NT2/D1 (cell line): ENCODE results near the gene B4GALT5.

Source experiments
- DNase-seq: peaks from one replicate; pipeline ENCODE4 v3.0.0-alpha.2; 2011; ENCODE audit warnings: low read depth, low spot score
- H3K27me3 ChIP-seq: 2 replicates; pipeline ENCODE4 v1.6.0; 2011; ENCODE audit warnings: mild to moderate bottlenecking; ENCODE audit not compliant: insufficient read length, insufficient read depth
- H3K36me3 ChIP-seq: 2 replicates; pipeline ENCODE4 v1.6.1; 2011; ENCODE audit warnings: mild to moderate bottlenecking, low read length, mixed read lengths; ENCODE audit not compliant: insufficient read depth, insufficient read length
- H3K4me1 ChIP-seq: 2 replicates; pipeline ENCODE4 v1.5.1; 2011; ENCODE audit not compliant: insufficient read depth, insufficient read length
- H3K4me3 ChIP-seq: 2 replicates; pipeline ENCODE4 v1.5.1; 2011; ENCODE audit warnings: low read depth; ENCODE audit not compliant: insufficient read length
- H3K9ac ChIP-seq: 2 replicates; pipeline ENCODE4 v1.6.0; 2011; ENCODE audit warnings: low read depth; ENCODE audit not compliant: insufficient read length
- H3K9me3 ChIP-seq: 2 replicates; pipeline ENCODE4 v1.5.1; 2011; ENCODE audit warnings: mild to moderate bottlenecking, low read length; ENCODE audit not compliant: insufficient read depth
- SUZ12 ChIP-seq: IDR thresholded peaks from 2 replicates; pipeline ENCODE4 v1.6.1; 2011; ENCODE audit not compliant: insufficient read length, insufficient read depth; ENCODE audit errors: extremely low read depth
- YY1 ChIP-seq: IDR thresholded peaks from 2 replicates; pipeline ENCODE4 v1.6.1; 2011; ENCODE audit not compliant: insufficient read length, insufficient read depth
- ZNF274 ChIP-seq: IDR thresholded peaks from 2 replicates; pipeline ENCODE4 v1.6.1; 2011; ENCODE audit warnings: mild to moderate bottlenecking, low read depth, low read length

The B4GALT5 gene

DNA sequence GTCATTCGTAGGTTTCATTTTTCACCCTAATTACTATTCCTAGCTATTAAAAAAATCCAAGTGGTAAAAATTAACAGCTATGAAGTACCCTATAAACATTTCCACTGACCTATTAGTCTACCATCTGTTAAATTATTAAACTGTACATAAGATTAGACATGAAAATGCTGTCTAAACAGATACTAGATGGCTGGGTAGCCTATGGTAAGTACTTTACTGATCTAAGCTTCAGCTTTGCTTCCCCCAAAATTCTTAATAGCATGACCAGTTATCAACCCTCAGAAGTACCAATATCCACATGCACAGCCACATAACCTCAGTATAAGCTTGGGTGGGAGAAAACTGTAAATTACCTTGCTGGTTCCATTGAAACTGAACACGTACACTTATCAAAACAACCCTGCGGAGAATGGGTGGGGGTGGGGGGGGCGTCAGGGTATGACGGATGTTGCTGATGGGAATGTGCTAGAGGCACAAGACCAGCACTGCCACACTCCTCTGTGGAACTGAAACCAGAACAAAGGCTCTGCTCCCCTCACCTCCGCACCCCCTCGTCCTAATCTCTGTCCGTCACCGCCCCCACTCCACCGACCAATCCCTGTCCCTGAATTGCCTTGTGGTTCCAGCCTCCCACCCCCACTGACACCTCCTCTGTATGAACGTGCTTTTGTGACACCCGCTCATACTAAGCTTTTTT is 45.3 kb downstream of the B4GALT5 start:
- no peaks in the 10 kb centered on the region for H3K36me3 ChIP-seq
- H3K9me3 ChIP-seq: no peaks in the 10 kb centered on the region
- H3K9ac ChIP-seq: no peak overlapping the region
- no peak overlapping the region for H3K4me3 ChIP-seq
- TF ChIP-seq SUZ12 (no peak), YY1 (no peak), ZNF274 (no peak)
- DNase-seq: no peak
- H3K27me3 ChIP-seq: no peaks in the 10 kb centered on the region
- H3K4me1 ChIP-seq: peaks cover 3% of the 10 kb centered on the region

DNA sequence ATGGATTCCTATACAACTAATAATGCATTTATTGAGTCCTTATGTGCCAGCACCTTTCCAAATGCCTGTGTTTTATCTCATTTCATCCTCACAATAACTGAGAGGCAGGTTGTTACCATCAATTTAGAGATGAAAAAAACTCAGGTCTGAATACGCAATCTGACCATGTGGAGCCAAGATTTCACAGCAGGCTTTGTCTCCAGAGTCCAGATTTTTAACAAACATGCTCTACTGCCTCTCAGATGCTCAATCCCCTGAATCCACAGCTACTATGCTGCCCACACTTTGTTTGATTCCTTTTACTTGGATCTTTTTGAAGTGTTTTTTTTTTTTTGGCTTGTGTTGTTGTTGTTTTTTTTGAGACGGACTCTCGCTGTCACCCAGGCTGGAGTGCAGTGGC is 46.8 kb downstream of the B4GALT5 start:
- Histone ChIP-seq H3K9me3 (no peaks in the 10 kb centered on the region), H3K9ac (peak overlapping the region; percentile 21), H3K4me1 (peaks cover 3% of the 10 kb centered on the region), H3K27me3 (no peaks in the 10 kb centered on the region), H3K36me3 (no peaks in the 10 kb centered on the region), H3K4me3 (no peak overlapping the region)
- no peak for DNase-seq
- TF ChIP-seq YY1 (no peak), SUZ12 (no peak), ZNF274 (no peak)

DNA sequence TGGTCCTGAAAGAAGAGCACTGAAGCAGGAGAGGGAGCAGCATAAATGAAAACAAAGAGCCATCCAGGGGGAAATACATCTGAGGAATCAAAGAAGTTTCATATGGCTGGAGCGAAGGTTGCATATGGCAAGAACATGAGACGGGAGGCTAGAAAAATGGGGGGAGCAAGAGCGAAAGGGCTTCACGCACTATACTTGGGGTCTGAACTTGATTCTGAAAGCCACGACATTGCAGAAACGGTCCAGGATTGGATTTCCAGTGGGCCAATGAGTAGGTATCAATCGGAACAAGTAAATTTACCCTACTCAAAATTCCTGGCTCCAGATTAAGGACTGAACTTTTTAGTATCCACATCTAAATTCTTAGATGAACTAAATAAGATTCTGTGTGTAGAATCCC is 47.9 kb downstream of the B4GALT5 start:
- no peak for DNase-seq

DNA sequence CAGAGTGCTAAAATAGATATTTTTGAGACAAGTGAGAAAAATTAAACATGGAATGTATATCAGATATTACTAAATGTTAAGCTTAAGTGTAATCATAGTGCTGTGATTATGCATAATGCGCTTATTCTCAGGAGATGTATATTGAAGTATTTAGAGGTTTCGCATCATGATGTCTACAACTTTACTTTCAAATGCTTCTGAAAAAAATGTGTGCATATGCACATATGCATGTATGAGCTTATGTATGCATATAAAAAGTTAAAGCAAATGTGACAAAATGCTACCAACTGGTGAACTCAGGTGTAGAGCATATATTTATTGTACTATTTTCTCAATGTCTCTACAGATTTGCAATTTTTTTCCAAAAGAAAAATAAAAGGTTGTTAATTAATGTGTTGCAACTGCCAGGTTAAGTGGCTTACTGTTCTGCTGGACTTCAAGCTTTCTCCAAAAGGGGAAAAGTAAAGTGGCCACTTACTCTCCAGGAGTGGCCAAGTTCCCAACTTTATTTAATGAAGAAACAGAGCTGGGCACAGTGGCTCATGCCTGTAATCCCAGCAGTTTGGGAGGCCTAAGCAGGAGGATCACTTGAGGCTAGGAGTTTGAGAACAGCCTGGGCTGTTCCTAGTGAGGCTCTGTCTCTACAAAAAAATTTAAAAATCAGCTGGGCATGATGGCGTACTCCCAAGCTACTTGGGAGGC is 48.9 kb downstream of the B4GALT5 start:
- no peak for TF ChIP-seq SUZ12
- no peak for TF ChIP-seq ZNF274
- TF ChIP-seq YY1: no peak
- Histone ChIP-seq H3K27me3 (no peaks in the 10 kb centered on the region), H3K9ac (no peak overlapping the region), H3K36me3 (peaks cover 3% of the 10 kb centered on the region), H3K9me3 (no peaks in the 10 kb centered on the region), H3K4me3 (no peak overlapping the region), H3K4me1 (peaks cover 3% of the 10 kb centered on the region)
- no peak for DNase-seq

More for the DNA sequence above, 47.9 kb downstream of the B4GALT5 start:
- no peak for TF ChIP-seq ZNF274
- no peak for TF ChIP-seq SUZ12
- no peak for TF ChIP-seq YY1
- Histone ChIP-seq H3K9me3 (no peaks in the 10 kb centered on the region), H3K4me3 (no peak overlapping the region), H3K9ac (no peak overlapping the region), H3K36me3 (peaks cover 3% of the 10 kb centered on the region), H3K4me1 (peaks cover 3% of the 10 kb centered on the region), H3K27me3 (no peaks in the 10 kb centered on the region)

DNA sequence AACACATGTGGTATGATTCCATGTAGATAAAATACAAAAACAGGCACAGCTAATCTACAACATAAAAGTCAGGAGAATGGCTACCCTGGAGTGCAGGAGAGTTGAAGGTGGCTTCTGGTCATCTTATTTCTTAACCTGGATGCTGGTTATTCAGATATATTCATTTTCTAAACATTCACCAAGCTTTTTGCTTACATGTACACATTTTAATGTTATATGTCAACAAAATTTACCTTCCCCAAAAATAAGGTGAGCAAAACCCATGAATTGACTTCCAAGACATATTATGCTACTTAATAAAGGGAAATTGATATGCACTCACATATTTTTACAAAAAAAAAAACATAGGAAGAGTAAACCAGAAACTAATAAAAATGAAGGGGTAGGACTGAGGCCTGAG is 50.6 kb downstream of the B4GALT5 start:
- no peak for TF ChIP-seq SUZ12
- H3K4me3 ChIP-seq: no peak overlapping the region
- peaks cover 3% of the 10 kb centered on the region for H3K36me3 ChIP-seq
- DNase-seq: no peak
- H3K9ac ChIP-seq: no peak overlapping the region
- H3K27me3 ChIP-seq: no peaks in the 10 kb centered on the region
- no peaks in the 10 kb centered on the region for H3K9me3 ChIP-seq
- H3K4me1 ChIP-seq: no peaks in the 10 kb centered on the region

DNA sequence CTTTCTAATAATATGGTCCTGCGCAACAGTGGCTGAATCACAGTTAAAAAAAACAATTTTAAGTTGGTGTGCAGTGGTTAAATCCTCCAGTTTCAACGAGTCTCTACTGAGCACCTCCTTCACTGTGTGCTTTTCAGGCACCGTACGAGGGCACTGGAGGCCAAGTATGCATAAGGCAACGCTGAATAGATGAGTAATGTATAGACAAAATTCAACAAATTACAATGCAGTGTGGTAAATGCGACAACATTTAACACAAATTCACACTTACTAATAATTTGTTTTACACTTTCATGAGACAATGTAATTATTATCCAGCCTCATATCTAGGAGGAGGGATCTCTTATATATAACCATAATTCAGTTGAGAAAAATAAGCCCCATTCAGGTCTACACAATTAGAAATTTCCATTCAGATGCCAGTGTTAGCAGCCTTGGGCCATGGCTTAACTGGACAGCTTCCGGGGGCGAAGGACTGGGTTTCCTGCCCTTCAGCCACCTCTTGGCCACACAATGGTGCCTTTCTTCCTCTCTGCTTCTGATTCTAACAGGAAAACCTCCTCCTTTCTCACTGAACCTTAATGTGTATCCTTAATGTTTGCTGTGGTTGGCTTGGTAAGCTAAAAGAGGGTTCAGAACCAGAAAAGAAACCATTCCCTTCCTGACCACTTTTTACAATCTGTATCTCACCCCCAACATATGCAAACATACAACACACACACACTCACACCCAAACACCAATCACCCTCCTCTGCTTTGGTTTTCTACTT is 51.9 kb downstream of the B4GALT5 start:
- TF ChIP-seq YY1 (no peak), SUZ12 (no peak)
- DNase-seq: no peak
- peaks cover 3% of the 10 kb centered on the region for H3K4me1 ChIP-seq
- H3K27me3 ChIP-seq: no peaks in the 10 kb centered on the region
- H3K9ac ChIP-seq: no peak overlapping the region
- H3K36me3 ChIP-seq: peaks cover 3% of the 10 kb centered on the region
- no peaks in the 10 kb centered on the region for H3K9me3 ChIP-seq
- no peak overlapping the region for H3K4me3 ChIP-seq

DNA sequence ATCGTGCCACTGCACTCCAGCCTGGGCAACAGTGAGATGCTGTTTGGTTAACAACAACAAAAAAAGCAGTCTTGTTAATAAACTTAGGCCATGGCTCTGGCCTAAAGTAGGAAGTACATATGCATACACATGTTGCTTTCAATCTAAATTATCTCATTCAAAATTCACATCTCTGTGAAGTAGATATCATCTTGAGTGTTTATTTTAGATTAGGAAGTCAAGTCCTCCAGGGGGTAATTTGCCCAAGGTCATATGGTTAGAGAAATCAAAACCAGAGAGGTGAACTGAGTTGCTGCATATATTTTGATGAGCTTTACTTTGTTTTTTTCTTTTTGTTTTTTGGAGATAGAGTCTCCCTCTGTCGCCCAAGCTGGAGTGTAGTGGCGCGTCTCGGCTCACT is 52.8 kb downstream of the B4GALT5 start:
- H3K27me3 ChIP-seq: no peaks in the 10 kb centered on the region
- H3K4me1 ChIP-seq: peaks cover 3% of the 10 kb centered on the region
- TF ChIP-seq SUZ12: no peak
- no peak for TF ChIP-seq YY1
- TF ChIP-seq ZNF274: no peak
- H3K36me3 ChIP-seq: peaks cover 10% of the 10 kb centered on the region
- H3K9me3 ChIP-seq: no peaks in the 10 kb centered on the region
- DNase-seq: no peak
- no peak overlapping the region for H3K4me3 ChIP-seq
- no peak overlapping the region for H3K9ac ChIP-seq
